K562 (cell line): ENCODE data around the gene P2RY11. TPM values are rescaled to one million over a fixed set of nuclear protein-coding genes. Genes with fewer than 3 reads are reported as not detected.

Experiments
- ASH1L ChIP-seq: fragments of 450-650 bp; IDR thresholded peaks from 2 replicates; pipeline ENCODE4 v1.6.1; 2018; ENCODE audit warnings: borderline replicate concordance, mild to moderate bottlenecking, low read depth; ENCODE audit not compliant: partially characterized antibody
- ATF6 ChIP-seq: sonication (generic); formaldehyde crosslinking; IDR thresholded peaks from 2 replicates; pipeline ENCODE4 v1.4.0; 2020; ENCODE audit warnings: mild to moderate bottlenecking, missing genetic modification reagents
- CTCFL ChIP-seq: IDR thresholded peaks from 2 replicates; pipeline ENCODE4 v1.6.1; 2011; ENCODE audit warnings: borderline replicate concordance, low read depth, mild to moderate bottlenecking, moderate library complexity, low read length; ENCODE audit not compliant: insufficient read depth, poor library complexity, severe bottlenecking
- E2F3 ChIP-seq: fragments of 250-450 bp; sonication (Bioruptor Pico); IDR thresholded peaks from 2 replicates; pipeline ENCODE4 v1.4.0; 2020; ENCODE audit warnings: mild to moderate bottlenecking
- ETV5 ChIP-seq: sonication (generic); formaldehyde crosslinking; IDR thresholded peaks from 2 replicates; pipeline ENCODE4 v1.4.0; 2020; ENCODE audit warnings: low read depth, mild to moderate bottlenecking, missing genetic modification reagents
- HDGF ChIP-seq: fragments of 450-650 bp; IDR thresholded peaks from 2 replicates; pipeline ENCODE4 v1.6.1; 2016
- HIVEP1 ChIP-seq: fragments of 250-450 bp; sonication (Bioruptor Pico); IDR thresholded peaks from 2 replicates; pipeline ENCODE4 v1.4.0; 2020; ENCODE audit warnings: mild to moderate bottlenecking
- SAFB2 ChIP-seq: fragments of 200-400 bp; formaldehyde crosslinking; IDR thresholded peaks from 2 replicates; pipeline ENCODE4 v1.6.1; 2018; ENCODE audit warnings: borderline replicate concordance, low read length, low read depth, moderate library complexity; ENCODE audit not compliant: severe bottlenecking
- SMAD1 ChIP-seq: fragments of 150-350 bp; IDR thresholded peaks from 2 replicates; pipeline ENCODE4 v1.6.1; 2014; ENCODE audit warnings: low read length, low read depth; ENCODE audit not compliant: partially characterized antibody
- SMC3 ChIP-seq: conservative IDR thresholded peaks from 2 replicates; pipeline ENCODE4 v1.6.1; 2011; ENCODE audit warnings: low read depth, low read length, improper control_type of control experiment; ENCODE audit not compliant: insufficient read depth
- SRF ChIP-seq, 2 experiments: fragments of 250-450, 450-650 bp in 1 of 2; sonication (Bioruptor Pico) in 1 of 2; sonication (generic) in 1 of 2; formaldehyde crosslinking; IDR thresholded peaks; 2 replicates each; pipeline versions ENCODE4 v1.5.0 to v1.5.1; 2020 to 2022; ENCODE audit warnings: mild to moderate bottlenecking in 1 of 2, missing genetic modification reagents in 1 of 2
- ZBTB49 ChIP-seq: sonication (generic); formaldehyde crosslinking; IDR thresholded peaks from 2 replicates; pipeline ENCODE4 v1.8.0; 2022; ENCODE audit warnings: missing genetic modification reagents, mild to moderate bottlenecking, borderline replicate concordance
- ZNF175 ChIP-seq: fragments of 200-800 bp; sonication (Bioruptor generic); IDR thresholded peaks from 2 replicates; pipeline ENCODE4 v1.6.1; 2016; ENCODE audit warnings: low read depth, mild to moderate bottlenecking, missing genetic modification characterization, missing compliant biosample characterization
- ZNF184 ChIP-seq: sonication (generic); formaldehyde crosslinking; IDR thresholded peaks from 2 replicates; pipeline ENCODE4 v1.5.0; 2020; ENCODE audit warnings: missing genetic modification reagents
- ZNF644 ChIP-seq: fragments of 200-800 bp; sonication (Bioruptor generic); IDR thresholded peaks from 2 replicates; pipeline ENCODE4 v1.6.1; 2016; ENCODE audit warnings: low read depth, missing genetic modification characterization, missing compliant biosample characterization
- polyA plus RNA-seq, 8 experiments: library from polyadenylated mRNA; depleted of rRNA in 4 of 8; stranded (reverse) in 5 of 8; unstranded in 3 of 8; fragments of >200 nt; fragmentation: Nextera tagmentation in 2 of 8; fragmentation: Illumina TruSeq in 1 of 8; extraction: Ambion mirVana in 2 of 8; extraction: Trizol in 1 of 8; gene quantifications; 2 replicates each; pipeline versions ENCODE4 v1.2.1 to v1.2.3, GENCODE V29; 2011 to 2014; ENCODE audit warnings: inconsistent platforms in 1 of 8, missing spikeins in 1 of 8
- total RNA-seq, 7 experiments: library from RNA; depleted of rRNA in 6 of 7; stranded (reverse); fragments of >200 nt in 6 of 7; fragmentation: Illumina TruSeq in 2 of 7; extraction: Trizol in 2 of 7; gene quantifications; 2 replicates each; pipeline versions ENCODE4 v1.2.1 to v1.2.3, GENCODE V29; 2011 to 2021; ENCODE audit warnings: low replicate concordance in 1 of 7
- TF ChIP-seq, protein P1 (sequence below): fragments of 450-650 bp; formaldehyde crosslinking; IDR thresholded peaks from 2 replicates; pipeline ENCODE4 v1.4.0; 2020; ENCODE audit warnings: mild to moderate bottlenecking, moderate library complexity
- TF ChIP-seq, protein P2 (sequence below): sonication (generic); formaldehyde crosslinking; IDR thresholded peaks from 2 replicates; pipeline ENCODE4 v1.8.1; 2023; ENCODE audit warnings: mild to moderate bottlenecking, missing genetic modification reagents

The P2RY11 gene
- total and polyA plus RNA-seq, 9 of the 15 experiments (the other 6 are each of a cell fraction or from before 2014, with no cell fraction given) = 0.03 to 10.1 (median 1.5) TPM

DNA sequence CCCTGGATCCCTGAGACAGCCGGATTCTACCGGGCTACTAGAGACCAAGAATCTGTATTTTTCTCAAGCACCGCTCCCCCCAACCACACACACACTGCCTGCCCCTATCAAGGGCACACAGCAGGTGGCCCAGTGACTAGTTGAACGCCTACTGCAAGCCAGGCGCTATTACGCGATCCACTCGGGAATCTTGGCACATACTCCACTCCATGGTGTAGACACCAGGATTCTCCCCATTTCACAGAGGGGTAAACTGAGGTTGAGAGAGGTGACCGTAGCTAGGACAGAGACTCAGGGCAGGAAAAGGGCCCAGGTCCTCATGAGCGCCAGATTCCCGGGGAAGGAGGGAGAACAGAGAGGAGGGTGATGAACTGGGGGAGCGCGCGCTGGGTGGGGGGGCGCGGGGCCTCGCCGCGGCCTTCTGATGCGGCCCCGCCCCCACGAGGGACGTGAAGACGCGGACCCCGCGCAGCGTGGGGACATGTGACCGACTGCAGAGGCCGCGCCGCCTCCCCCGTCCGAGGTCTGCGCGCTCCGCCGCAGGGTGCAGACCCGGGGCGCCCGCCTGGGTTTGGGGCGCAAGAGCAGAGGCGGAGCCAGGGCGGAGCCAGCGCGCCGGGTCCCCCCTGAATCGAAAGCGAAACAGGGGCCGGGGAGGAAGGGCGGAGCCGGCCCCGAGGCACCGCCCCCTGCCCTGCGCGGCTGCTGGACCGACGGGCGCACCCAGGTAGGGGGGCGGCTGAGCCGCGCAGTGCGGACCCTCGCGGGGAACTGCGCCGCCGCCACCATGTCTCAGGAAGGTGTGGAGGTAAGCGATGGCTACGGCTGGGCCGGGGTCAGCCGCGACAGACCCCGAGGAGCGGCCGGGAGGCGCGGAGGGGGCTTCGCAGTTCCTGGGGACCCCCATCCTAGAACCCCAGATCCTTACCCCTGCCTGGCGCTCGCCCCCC, 25.6 kb upstream of the P2RY11 start, which contains the start of gene SHFL (continued):
- TF ChIP-seq ZBTB49 (CRISPR knock-in tag) (0 out of 2 replicates have a peak, but pooled peaks have one; percentile 28), ZNF184 (no peak), ZNF175 (CRISPR knock-in tag) (no peak), ETV5 (CRISPR knock-in tag) (no peak), HIVEP1 (CRISPR knock-in tag) (no peak), SMAD1 (no peak), ASH1L (no peak), ATF6 (CRISPR knock-in tag) (no peak), ZNF644 (tag) (no peak), CTCFL (no peak), E2F3 (no peak), HDGF (peak; percentile 97), SRF (CRISPR knock-in tag; IDR thresholded peaks at IDR 0.05) (peak in 1 of 2 experiments; percentile 19; a peak in 1 of 4 replicates), SMC3 (no peak), SAFB2 (no peak)
- TF ChIP-seq, protein P1, sequence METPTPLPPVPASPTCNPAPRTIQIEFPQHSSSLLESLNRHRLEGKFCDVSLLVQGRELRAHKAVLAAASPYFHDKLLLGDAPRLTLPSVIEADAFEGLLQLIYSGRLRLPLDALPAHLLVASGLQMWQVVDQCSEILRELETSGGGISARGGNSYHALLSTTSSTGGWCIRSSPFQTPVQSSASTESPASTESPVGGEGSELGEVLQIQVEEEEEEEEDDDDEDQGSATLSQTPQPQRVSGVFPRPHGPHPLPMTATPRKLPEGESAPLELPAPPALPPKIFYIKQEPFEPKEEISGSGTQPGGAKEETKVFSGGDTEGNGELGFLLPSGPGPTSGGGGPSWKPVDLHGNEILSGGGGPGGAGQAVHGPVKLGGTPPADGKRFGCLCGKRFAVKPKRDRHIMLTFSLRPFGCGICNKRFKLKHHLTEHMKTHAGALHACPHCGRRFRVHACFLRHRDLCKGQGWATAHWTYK (CRISPR knock-in tag) = no peak
- TF ChIP-seq, protein P2, sequence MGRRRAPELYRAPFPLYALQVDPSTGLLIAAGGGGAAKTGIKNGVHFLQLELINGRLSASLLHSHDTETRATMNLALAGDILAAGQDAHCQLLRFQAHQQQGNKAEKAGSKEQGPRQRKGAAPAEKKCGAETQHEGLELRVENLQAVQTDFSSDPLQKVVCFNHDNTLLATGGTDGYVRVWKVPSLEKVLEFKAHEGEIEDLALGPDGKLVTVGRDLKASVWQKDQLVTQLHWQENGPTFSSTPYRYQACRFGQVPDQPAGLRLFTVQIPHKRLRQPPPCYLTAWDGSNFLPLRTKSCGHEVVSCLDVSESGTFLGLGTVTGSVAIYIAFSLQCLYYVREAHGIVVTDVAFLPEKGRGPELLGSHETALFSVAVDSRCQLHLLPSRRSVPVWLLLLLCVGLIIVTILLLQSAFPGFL (CRISPR knock-in tag) = no peak
